ENCODE measurements around the gene TEK.

DNA sequence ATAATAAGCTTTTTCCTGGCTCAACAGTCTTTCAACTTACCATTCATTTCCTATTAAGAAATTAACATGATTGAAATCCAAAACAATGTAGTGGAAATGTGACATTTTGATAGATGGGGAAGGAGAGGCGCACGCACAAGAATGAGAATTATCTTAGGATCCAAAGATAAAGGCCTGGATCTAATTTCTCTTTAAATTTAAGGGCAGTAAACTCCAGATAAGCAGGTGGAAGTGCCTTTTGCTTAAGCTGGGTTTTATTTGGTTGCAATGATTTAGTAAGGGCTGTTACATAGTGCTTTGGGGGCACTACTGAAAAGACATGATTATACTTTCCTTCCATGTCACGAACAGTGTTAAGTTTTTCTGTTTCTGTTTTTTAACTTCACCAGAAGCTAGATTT, 170.6 kb downstream of the TEK start:
- TF ChIP-seq, protein P1, sequence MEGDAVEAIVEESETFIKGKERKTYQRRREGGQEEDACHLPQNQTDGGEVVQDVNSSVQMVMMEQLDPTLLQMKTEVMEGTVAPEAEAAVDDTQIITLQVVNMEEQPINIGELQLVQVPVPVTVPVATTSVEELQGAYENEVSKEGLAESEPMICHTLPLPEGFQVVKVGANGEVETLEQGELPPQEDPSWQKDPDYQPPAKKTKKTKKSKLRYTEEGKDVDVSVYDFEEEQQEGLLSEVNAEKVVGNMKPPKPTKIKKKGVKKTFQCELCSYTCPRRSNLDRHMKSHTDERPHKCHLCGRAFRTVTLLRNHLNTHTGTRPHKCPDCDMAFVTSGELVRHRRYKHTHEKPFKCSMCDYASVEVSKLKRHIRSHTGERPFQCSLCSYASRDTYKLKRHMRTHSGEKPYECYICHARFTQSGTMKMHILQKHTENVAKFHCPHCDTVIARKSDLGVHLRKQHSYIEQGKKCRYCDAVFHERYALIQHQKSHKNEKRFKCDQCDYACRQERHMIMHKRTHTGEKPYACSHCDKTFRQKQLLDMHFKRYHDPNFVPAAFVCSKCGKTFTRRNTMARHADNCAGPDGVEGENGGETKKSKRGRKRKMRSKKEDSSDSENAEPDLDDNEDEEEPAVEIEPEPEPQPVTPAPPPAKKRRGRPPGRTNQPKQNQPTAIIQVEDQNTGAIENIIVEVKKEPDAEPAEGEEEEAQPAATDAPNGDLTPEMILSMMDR (IDR thresholded peaks at IDR 0.05), result no peak
- TF ChIP-seq POLR2A (IDR thresholded peaks at IDR 0.05), result no peak

Data from esophagus squamous epithelium (tissue), 4 donors.